Gastroesophageal sphincter (tissue), 4 donors: Measurements from ENCODE around the gene CEP68. TPM values are rescaled to one million over a fixed set of nuclear protein-coding genes. Genes with fewer than 3 reads are reported as not detected.

Experiments
- ATAC-seq: fragments of 150-250 bp; one replicate; pipeline ENCODE4 v1.9.1; 2016; ENCODE audit warnings: mild to moderate bottlenecking, moderate library complexity
- H3K27ac ChIP-seq, 4 donors: fragments of 200-600 bp; sonication (generic) in 3 of 4; 1 replicate in 3 of 4; 2 replicates in 1 of 4; pipeline ENCODE4 v1.5.1; 2016 to 2019
- H3K27me3 ChIP-seq: fragments of 200-600 bp; sonication (generic); one replicate; pipeline ENCODE4 v1.5.1; 2019
- H3K36me3 ChIP-seq, 2 donors: fragments of 200-600 bp; sonication (generic); one replicate each; pipeline ENCODE4 v1.5.1; 2019; ENCODE audit warnings: control low read depth in 1 of 2
- H3K4me1 ChIP-seq, 3 donors: fragments of 200-600 bp; sonication (generic); 1 replicate in 2 of 3; 2 replicates in 1 of 3; pipeline ENCODE4 v1.5.1; 2016 to 2019; ENCODE audit warnings: control low read depth in 2 of 3
- H3K4me3 ChIP-seq, 2 donors: fragments of 200-600 bp; sonication (generic); one replicate each; pipeline ENCODE4 v1.5.1; 2019; ENCODE audit warnings: mild to moderate bottlenecking in 1 of 2, moderate library complexity in 1 of 2
- H3K9me3 ChIP-seq, 3 donors: fragments of 200-600 bp; sonication (generic); one replicate each; pipeline ENCODE4 v1.5.1; 2017 to 2019; ENCODE audit warnings: control low read depth in 2 of 3
- EP300 ChIP-seq: sonication (generic); formaldehyde crosslinking; IDR thresholded peaks from one replicate; pipeline ENCODE4 v1.6.1; 2017; ENCODE audit warnings: antibody characterized with exemption, mild to moderate bottlenecking
- POLR2A ChIP-seq, 2 donors: fragments of 450-650 bp; IDR thresholded peaks; one replicate each; pipeline ENCODE4 v1.6.1; 2017; ENCODE audit warnings: antibody characterized with exemption in 2 of 2, mild to moderate bottlenecking in 2 of 2, moderate library complexity in 1 of 2
- POLR2AphosphoS5 ChIP-seq: sonication (generic); formaldehyde crosslinking; IDR thresholded peaks from one replicate; pipeline ENCODE4 v1.6.1; 2017; ENCODE audit warnings: antibody characterized with exemption
- WGBS, 2 donors: methylation state at CpG; one replicate each; pipeline ENCODE4 v1.1.5; 2018; ENCODE audit warnings: low coverage in 1 of 2; 5-methylcytosine and 5-hydroxymethylcytosine counted together
- total RNA-seq, 4 donors: library from RNA; depleted of rRNA; stranded (reverse); fragments of >200 nt; gene quantifications; one replicate each; pipeline ENCODE4 v1.1.0, GENCODE V29; 2016
- TF ChIP-seq, protein P1 (sequence below), 4 experiments: fragments of 200-600 bp in 2 of 4; fragments of 450-650 bp in 2 of 4; sonication (generic) in 1 of 4; IDR thresholded peaks; one replicate each; pipeline ENCODE4 v1.5.1; 2017 to 2019; ENCODE audit warnings: antibody characterized with exemption in 4 of 4, mild to moderate bottlenecking in 2 of 4, moderate library complexity in 2 of 4

Gene CEP68
- total RNA-seq, 4 donors from 2014 or later: 26.3 to 48.9 (median 30.3) TPM

DNA sequence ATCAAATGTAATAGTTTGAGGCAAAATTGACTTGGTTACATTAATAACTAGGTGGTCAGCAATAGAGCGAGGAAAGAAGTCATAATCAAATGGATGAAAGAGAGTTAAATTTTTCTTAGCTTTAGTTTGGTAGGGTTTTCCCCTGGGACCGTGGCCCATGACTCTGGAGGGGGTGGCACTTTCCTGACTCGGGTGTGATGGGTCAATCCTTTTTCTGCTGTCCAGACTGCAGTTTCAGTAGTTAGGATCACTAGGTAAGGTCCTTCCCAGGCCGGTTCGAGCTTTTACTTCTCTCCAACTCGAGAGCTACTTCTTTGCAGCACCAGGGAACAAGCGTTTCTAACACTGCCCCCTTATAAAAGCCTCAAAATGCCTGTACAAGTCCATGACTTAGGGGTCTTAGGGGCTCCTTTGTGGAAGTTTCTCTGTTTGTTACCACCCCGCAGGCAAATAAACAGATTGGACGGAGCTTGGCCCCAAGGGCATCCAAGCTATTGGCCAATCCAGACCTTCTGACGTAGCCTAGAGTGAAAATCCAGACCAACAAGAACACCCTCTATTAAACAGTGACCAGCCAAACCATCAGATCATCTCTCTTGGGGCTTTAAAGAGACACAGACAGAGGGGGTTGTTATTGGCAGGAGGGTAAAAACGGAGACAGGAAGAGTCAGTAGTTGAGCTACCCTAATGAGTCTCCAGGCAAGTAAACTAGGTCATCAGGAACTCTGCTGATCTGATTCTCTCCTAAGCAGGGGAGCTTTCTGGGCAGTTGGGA, 9.4 kb upstream of the CEP68 start:
- Histone ChIP-seq H3K4me3 (no peak overlapping the region), H3K4me1 (no peaks in the 10 kb centered on the region), H3K36me3 (peaks cover 0 to 8% of the 10 kb centered on the region in 2 donors), H3K9me3 (no peaks in the 10 kb centered on the region), H3K27me3 (no peaks in the 10 kb centered on the region), H3K27ac (no peak overlapping the region)
- 70 to 88% methylated on average over 3 of the region's 11 CpGs for WGBS, 2 donors
- peak; percentile 63 for ATAC-seq
- TF ChIP-seq, protein P1, sequence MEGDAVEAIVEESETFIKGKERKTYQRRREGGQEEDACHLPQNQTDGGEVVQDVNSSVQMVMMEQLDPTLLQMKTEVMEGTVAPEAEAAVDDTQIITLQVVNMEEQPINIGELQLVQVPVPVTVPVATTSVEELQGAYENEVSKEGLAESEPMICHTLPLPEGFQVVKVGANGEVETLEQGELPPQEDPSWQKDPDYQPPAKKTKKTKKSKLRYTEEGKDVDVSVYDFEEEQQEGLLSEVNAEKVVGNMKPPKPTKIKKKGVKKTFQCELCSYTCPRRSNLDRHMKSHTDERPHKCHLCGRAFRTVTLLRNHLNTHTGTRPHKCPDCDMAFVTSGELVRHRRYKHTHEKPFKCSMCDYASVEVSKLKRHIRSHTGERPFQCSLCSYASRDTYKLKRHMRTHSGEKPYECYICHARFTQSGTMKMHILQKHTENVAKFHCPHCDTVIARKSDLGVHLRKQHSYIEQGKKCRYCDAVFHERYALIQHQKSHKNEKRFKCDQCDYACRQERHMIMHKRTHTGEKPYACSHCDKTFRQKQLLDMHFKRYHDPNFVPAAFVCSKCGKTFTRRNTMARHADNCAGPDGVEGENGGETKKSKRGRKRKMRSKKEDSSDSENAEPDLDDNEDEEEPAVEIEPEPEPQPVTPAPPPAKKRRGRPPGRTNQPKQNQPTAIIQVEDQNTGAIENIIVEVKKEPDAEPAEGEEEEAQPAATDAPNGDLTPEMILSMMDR (IDR thresholded peaks at IDR 0.05): no peak
- TF ChIP-seq POLR2AphosphoS5 (no peak), EP300 (no peak), POLR2A (IDR thresholded peaks at IDR 0.05) (no peak)

GRCh38 chr2:65049010-65049639, 7.1 kb upstream of the CEP68 start:
- no peak for ATAC-seq
- TF ChIP-seq EP300 (no peak), POLR2AphosphoS5 (no peak), POLR2A (IDR thresholded peaks at IDR 0.05) (no peak)
- TF ChIP-seq, protein P1 (IDR thresholded peaks at IDR 0.05): no peak
- H3K27me3 ChIP-seq: no peaks in the 10 kb centered on the region
- H3K4me3 ChIP-seq: no peak overlapping the region
- peaks cover 0 to 3% of the 10 kb centered on the region in 2 donors for H3K36me3 ChIP-seq
- H3K9me3 ChIP-seq: no peaks in the 10 kb centered on the region
- WGBS, 2 donors: 100% methylated on average over 1 of the region's 1 CpG; no CpG with 5 or more reads in 1 of the 2 donors
- H3K4me1 ChIP-seq: no peaks in the 10 kb centered on the region
- no peak overlapping the region for H3K27ac ChIP-seq

DNA sequence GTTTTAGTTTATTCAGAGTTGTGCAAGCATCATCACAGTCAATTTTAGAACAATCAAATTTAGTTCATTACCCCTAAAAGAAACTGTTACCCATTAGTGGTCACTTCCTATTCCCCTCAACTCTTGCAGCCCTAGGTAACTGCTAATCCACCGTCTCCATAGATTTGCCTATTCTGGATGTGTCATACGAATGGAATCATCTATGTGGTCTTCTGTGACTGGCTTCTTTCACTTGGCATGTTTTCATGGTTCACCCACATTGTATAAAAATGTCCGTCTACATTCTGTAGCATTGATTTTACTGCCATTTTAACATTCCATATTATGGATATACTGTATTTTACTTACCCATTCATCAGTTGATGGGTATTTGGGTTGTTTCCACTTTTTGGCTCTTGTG, 5.3 kb upstream of the CEP68 start:
- H3K27me3 ChIP-seq: no peaks in the 10 kb centered on the region
- H3K27ac ChIP-seq: no peak overlapping the region
- no peak for TF ChIP-seq EP300
- TF ChIP-seq, protein P1 (IDR thresholded peaks at IDR 0.05): no peak
- no peak for ATAC-seq
- WGBS, 2 donors: 79 to 100% methylated on average over 3 of the region's 3 CpGs
- H3K4me3 ChIP-seq: no peak overlapping the region
- H3K9me3 ChIP-seq: no peaks in the 10 kb centered on the region
- peaks cover 0 to 7% (median 3%) of the 10 kb centered on the region in 3 donors for H3K4me1 ChIP-seq
- H3K36me3 ChIP-seq: peaks cover 0 to 3% of the 10 kb centered on the region in 2 donors

- no peak for ATAC-seq
- WGBS, 2 donors: 36 to 38% methylated on average over 1 of the region's 1 CpG
Measured at GRCh38 chr2:65053199-65053598, 3.0 kb upstream of the CEP68 start.

More at GRCh38 chr2:65053199-65053598, 3.0 kb upstream of the CEP68 start:
- Histone ChIP-seq H3K27me3 (no peaks in the 10 kb centered on the region), H3K9me3 (no peaks in the 10 kb centered on the region), H3K27ac (no peak overlapping the region), H3K4me3 (no peak overlapping the region), H3K36me3 (no peaks in the 10 kb centered on the region), H3K4me1 (peaks cover 0 to 20% (median 9%) of the 10 kb centered on the region in 3 donors)
- TF ChIP-seq POLR2AphosphoS5 (no peak), POLR2A (IDR thresholded peaks at IDR 0.05) (no peak), EP300 (no peak)
- TF ChIP-seq, protein P1 (IDR thresholded peaks at IDR 0.05): no peak
